Measurements from ENCODE around the gene FGF12.

Gene FGF12

GRCh38 chr3:192246847-192247559 is 480.3 kb downstream of the FGF12 start:
- no peak for DNase-seq

- DNase-seq = no peak
Observed at GRCh38 chr3:192244591-192244990, 482.8 kb downstream of the FGF12 start.

GRCh38 chr3:192239956-192240355 is 487.4 kb downstream of the FGF12 start:
- DNase-seq = no peak

GRCh38 chr3:192237992-192238608 is 489.2 kb downstream of the FGF12 start:
- no peak for DNase-seq

GRCh38 chr3:192229866-192230265 is 497.5 kb downstream of the FGF12 start:
- no peak for DNase-seq

- DNase-seq = no peak
Observed at GRCh38 chr3:192224634-192225155, 502.6 kb downstream of the FGF12 start.

GRCh38 chr3:192223815-192224214 is 503.5 kb downstream of the FGF12 start:
- no peak for DNase-seq

GRCh38 chr3:192220915-192221314 is 506.4 kb downstream of the FGF12 start:
- no peak for DNase-seq

- DNase-seq = no peak
Observed at GRCh38 chr3:192219926-192220325, 507.4 kb downstream of the FGF12 start.

GRCh38 chr3:192216067-192216466 is 511.3 kb downstream of the FGF12 start:
- no peak for DNase-seq

GRCh38 chr3:192212979-192213378 is 514.4 kb downstream of the FGF12 start:
- no peak for DNase-seq

- DNase-seq = no peak
Observed at GRCh38 chr3:192212335-192212734, 515.0 kb downstream of the FGF12 start.

- no peak for DNase-seq
Observed at GRCh38 chr3:192207651-192208050, 519.7 kb downstream of the FGF12 start.

GRCh38 chr3:192207239-192207638 is 520.1 kb downstream of the FGF12 start:
- DNase-seq = no peak

GRCh38 chr3:192194085-192194484 is 533.3 kb downstream of the FGF12 start:
- DNase-seq = no peak

- peak; percentile 8 to 22 for DNase-seq
Observed at GRCh38 chr3:192188218-192188835, 539.0 kb downstream of the FGF12 start.

GRCh38 chr3:192187485-192188051 is 539.8 kb downstream of the FGF12 start:
- no peak for DNase-seq

- DNase-seq = no peak
Observed at GRCh38 chr3:192186498-192186897, 540.8 kb downstream of the FGF12 start.

GRCh38 chr3:192186045-192186444 is 541.3 kb downstream of the FGF12 start:
- DNase-seq = no peak

- no peak for DNase-seq
Observed at GRCh38 chr3:192183109-192183508, 544.2 kb downstream of the FGF12 start.

GRCh38 chr3:192181151-192181550 is 546.2 kb downstream of the FGF12 start:
- DNase-seq = no peak

- DNase-seq = no peak
Observed at GRCh38 chr3:192177383-192177782, 550.0 kb downstream of the FGF12 start.

- DNase-seq = no peak
Observed at GRCh38 chr3:192174283-192174682, 553.1 kb downstream of the FGF12 start.

- no peak for DNase-seq
Observed at GRCh38 chr3:192171213-192171612, 556.1 kb downstream of the FGF12 start.

Measured in CD4-positive, alpha-beta T cell treated with Interleukin-1 beta for 1 hour (primary cell).